Common myeloid progenitor, CD34-positive (primary cell): Measurements from ENCODE around the gene SH3BP2.
"Not testable (repeated sequence)": the region's sequence is repeated elsewhere in the genome, so short reads cannot be mapped to it uniquely, and the experiment has no call there.

Source experiments
- CTCF ChIA-PET: fragments of 350-600 bp; sonication (Branson Sonifier 250); formaldehyde crosslinking; loops from one replicate; lab custom pipeline; 2021; ENCODE audit warnings: antibody characterized with exemption; lab: Charles Lee
- POLR2A ChIA-PET: fragments of 350-600 bp; sonication (Branson Sonifier 250); formaldehyde crosslinking; loops from one replicate; lab custom pipeline; 2021; ENCODE audit warnings: antibody characterized with exemption; lab: Charles Lee
- DNase-seq, 3 donors: peaks; one replicate each; pipeline versions ENCODE4 v3.0.0 to v3.0.0-alpha.2; 2013
- H3K27ac ChIP-seq, 2 experiments: 1 replicate in 1 of 2; 2 replicates in 1 of 2; pipeline ENCODE4 v1.7.0; 2013; ENCODE audit warnings: inconsistent platforms in 2 of 2, low read length in 2 of 2, mild to moderate bottlenecking in 2 of 2, low read depth in 1 of 2, moderate library complexity in 1 of 2; ENCODE audit not compliant: severe bottlenecking in 2 of 2, insufficient read depth in 1 of 2, poor library complexity in 1 of 2
- H3K27me3 ChIP-seq, 5 experiments: replicated peaks in 2 of 5; 1 replicate in 3 of 5; 2 replicates in 2 of 5; pipeline versions ENCODE4 v1.6.1 to v1.7.0; 2013; ENCODE audit warnings: low read length in 4 of 5, mild to moderate bottlenecking in 2 of 5, moderate library complexity in 2 of 5, inconsistent platforms in 1 of 5; ENCODE audit not compliant: insufficient read depth in 5 of 5, control insufficient read depth in 4 of 5
- H3K36me3 ChIP-seq, 4 experiments: 1 replicate in 2 of 4; 2 replicates in 2 of 4; pipeline versions ENCODE4 v1.6.1 to v1.7.0; 2013; ENCODE audit warnings: low read length in 3 of 4, control low read depth in 1 of 4, mild to moderate bottlenecking in 1 of 4; ENCODE audit not compliant: control insufficient read depth in 4 of 4, insufficient read depth in 4 of 4
- H3K4me1 ChIP-seq, 4 experiments: 1 replicate in 3 of 4; 2 replicates in 1 of 4; pipeline versions ENCODE4 v1.6.1 to v1.7.1; 2013; ENCODE audit warnings: low read length in 3 of 4, mild to moderate bottlenecking in 3 of 4, control low read depth in 1 of 4, inconsistent platforms in 1 of 4, moderate library complexity in 1 of 4; ENCODE audit not compliant: control insufficient read depth in 4 of 4, insufficient read depth in 4 of 4; ENCODE audit errors: control extremely low read depth in 1 of 4
- H3K4me3 ChIP-seq, 7 experiments: 1 replicate in 4 of 7; 2 replicates in 3 of 7; pipeline versions ENCODE4 v1.5.1 to v1.7.0; 2013; ENCODE audit warnings: mild to moderate bottlenecking in 7 of 7, low read length in 6 of 7, moderate library complexity in 6 of 7, inconsistent platforms in 2 of 7, low read depth in 2 of 7, control low read depth in 1 of 7; ENCODE audit not compliant: insufficient read depth in 4 of 7, control insufficient read depth in 1 of 7; ENCODE audit errors: extremely low read depth in 1 of 7
- H3K9me3 ChIP-seq, 5 experiments: 1 replicate in 4 of 5; 2 replicates in 1 of 5; pipeline versions ENCODE4 v1.6.1 to v1.7.1; 2013; ENCODE audit warnings: low read length in 4 of 5, mild to moderate bottlenecking in 2 of 5, inconsistent platforms in 1 of 5, low read depth in 1 of 5, moderate library complexity in 1 of 5; ENCODE audit not compliant: control insufficient read depth in 4 of 5, insufficient read depth in 2 of 5; ENCODE audit errors: control extremely low read depth in 1 of 5
- WGBS: methylation state at CpG from one replicate; pipeline ENCODE4 v1.1.5; 2013; ENCODE audit not compliant: insufficient coverage; 5-methylcytosine and 5-hydroxymethylcytosine counted together

The SH3BP2 gene

GRCh38 chr4:2780643-2781042, 12.2 kb upstream of the SH3BP2 start:
- H3K4me1 ChIP-seq, H3K9me3 ChIP-seq, H3K27me3 ChIP-seq, H3K36me3 ChIP-seq, H3K27ac ChIP-seq, H3K4me3 ChIP-seq, DNase-seq: not testable (repeated sequence)
- ChIA-PET CTCF (interaction anchor here (0.6 to 1.2 kb wide), 2 partner anchors 17 kb away, joined by 3 read pairs; no protein-coding TSS in a partner anchor), POLR2A (interaction anchor here (0.6 kb wide), 1 partner anchor 20 kb away, joined by 4 read pairs; no protein-coding TSS in a partner anchor)
- 100% methylated on average over 1 of the region's 5 CpGs for WGBS

GRCh38 chr4:2781911-2782310, 11.0 kb upstream of the SH3BP2 start:
- CTCF ChIA-PET = interaction anchor here (1.2 to 1.4 kb wide), 3 partner anchors 14 to 56 kb away, joined by 3 read pairs; no protein-coding TSS in a partner anchor
- H3K4me3 ChIP-seq = no peak overlapping the region
- POLR2A ChIA-PET = interaction anchor here (0.6 kb wide), 1 partner anchor 18 kb away, joined by 3 read pairs; no protein-coding TSS in a partner anchor
- peaks cover 0 to 6% (median 0%) of the 10 kb centered on the region in 5 experiments for H3K9me3 ChIP-seq
- no peak for DNase-seq
- H3K4me1 ChIP-seq = peaks cover 0 to 19% (median 16%) of the 10 kb centered on the region in 4 experiments
- H3K27me3 ChIP-seq = no peaks in the 10 kb centered on the region
- H3K27ac ChIP-seq = no peak overlapping the region
- no peaks in the 10 kb centered on the region for H3K36me3 ChIP-seq
- WGBS = 94% methylated on average over 4 of the region's 10 CpGs

GRCh38 chr4:2783790-2784189, 9.1 kb upstream of the SH3BP2 start:
- Histone ChIP-seq H3K4me1 (peaks cover 0 to 36% (median 34%) of the 10 kb centered on the region in 4 experiments), H3K4me3 (no peak overlapping the region), H3K27me3 (no peaks in the 10 kb centered on the region), H3K27ac (no peak overlapping the region), H3K36me3 (no peaks in the 10 kb centered on the region), H3K9me3 (peaks cover 0 to 6% (median 0%) of the 10 kb centered on the region in 5 experiments)
- ChIA-PET CTCF (interaction anchor here (1.0 to 1.4 kb wide), 2 partner anchors 13 to 171 kb away, joined by 3 read pairs; no protein-coding TSS in a partner anchor), POLR2A (interaction anchor here (1.4 kb wide), 1 partner anchor 21 kb away, joined by 4 read pairs; no protein-coding TSS in a partner anchor)
- no CpG with 5 or more reads among the region's 4 CpGs for WGBS
- no peak for DNase-seq

GRCh38 chr4:2785613-2786012, 7.3 kb upstream of the SH3BP2 start:
- DNase-seq = peak in 2 of 3 donors; percentile 46 to 56
- H3K36me3 ChIP-seq = no peaks in the 10 kb centered on the region
- no peaks in the 10 kb centered on the region for H3K27me3 ChIP-seq
- 60% methylated on average over 1 of the region's 4 CpGs for WGBS
- no peak overlapping the region for H3K4me3 ChIP-seq
- peaks cover 0 to 48% (median 42%) of the 10 kb centered on the region in 4 experiments for H3K4me1 ChIP-seq
- H3K27ac ChIP-seq = no peak overlapping the region
- POLR2A ChIA-PET = no interaction called here
- peaks cover 0 to 6% (median 0%) of the 10 kb centered on the region in 5 experiments for H3K9me3 ChIP-seq
- CTCF ChIA-PET = interaction anchor here (0.8 to 3.1 kb wide), 7 partner anchors 9 to 59 kb away, joined by 3 to 23 read pairs (median 4); no protein-coding TSS in a partner anchor

GRCh38 chr4:2786152-2786671, 6.7 kb upstream of the SH3BP2 start:
- H3K36me3 ChIP-seq = no peaks in the 10 kb centered on the region
- DNase-seq = peak in 2 of 3 donors; percentile 63 to 64
- H3K4me1 ChIP-seq = peaks cover 0 to 54% (median 47%) of the 10 kb centered on the region in 4 experiments
- POLR2A ChIA-PET = no interaction called here
- WGBS = 83% methylated on average over 4 of the region's 7 CpGs
- no peak overlapping the region for H3K4me3 ChIP-seq
- H3K27ac ChIP-seq = peak overlapping the region; percentile 44 to 73
- CTCF ChIA-PET = interaction anchor here (0.7 to 3.1 kb wide), 5 partner anchors 19 to 100 kb away, joined by 3 to 23 read pairs (median 7); no protein-coding TSS in a partner anchor
- H3K9me3 ChIP-seq = peaks cover 0 to 6% (median 0%) of the 10 kb centered on the region in 5 experiments
- no peaks in the 10 kb centered on the region for H3K27me3 ChIP-seq

GRCh38 chr4:2786794-2787229, 6.1 kb upstream of the SH3BP2 start:
- DNase-seq = no peak
- POLR2A ChIA-PET = interaction anchor here (1.4 kb wide), 1 partner anchor 12 kb away, joined by 3 read pairs; no protein-coding TSS in a partner anchor
- H3K4me3 ChIP-seq = peak overlapping the region in 1 of 7 experiments; percentile 11
- 46% methylated on average over 8 of the region's 9 CpGs for WGBS
- H3K27ac ChIP-seq = peak overlapping the region; percentile 44 to 73
- H3K4me1 ChIP-seq = peaks cover 0 to 60% (median 50%) of the 10 kb centered on the region in 4 experiments
- no peaks in the 10 kb centered on the region for H3K36me3 ChIP-seq
- CTCF ChIA-PET = interaction anchor here (0.7 to 3.1 kb wide), 5 partner anchors 12 to 100 kb away, joined by 3 to 23 read pairs (median 4); no protein-coding TSS in a partner anchor
- H3K27me3 ChIP-seq = no peaks in the 10 kb centered on the region
- H3K9me3 ChIP-seq = peaks cover 0 to 6% (median 0%) of the 10 kb centered on the region in 5 experiments
